IPS-NIHi7 (cell line): ENCODE measurements around the gene HOXD4.

ENCODE experiments used
- DNase-seq: peaks from one replicate; pipeline ENCODE4 v3.0.0; 2012; ENCODE audit warnings: mixed read lengths; ENCODE audit errors: extremely low spot score

Gene HOXD4

GRCh38 chr2:176170602-176171305 is 19.4 kb downstream of the HOXD4 start:
- DNase-seq, result no peak

- no peak for DNase-seq
Observed at GRCh38 chr2:176171351-176172006, 20.1 kb downstream of the HOXD4 start.

GRCh38 chr2:176172007-176172894 is 20.9 kb downstream of the HOXD4 start:
- DNase-seq, result no peak

GRCh38 chr2:176172895-176173566 is 21.7 kb downstream of the HOXD4 start:
- DNase-seq, result no peak

GRCh38 chr2:176173567-176174381 is 22.4 kb downstream of the HOXD4 start:
- no peak for DNase-seq

- DNase-seq, result no peak
Observed at GRCh38 chr2:176174382-176174823, 23.1 kb downstream of the HOXD4 start.

- peak; percentile 70 for DNase-seq
Observed at GRCh38 chr2:176174824-176175708, 23.7 kb downstream of the HOXD4 start.

GRCh38 chr2:176175709-176176607 is 24.6 kb downstream of the HOXD4 start:
- no peak for DNase-seq

- peak; percentile 44 for DNase-seq
Observed at GRCh38 chr2:176177580-176178037, 26.3 kb downstream of the HOXD4 start.

GRCh38 chr2:176178038-176178756 is 26.8 kb downstream of the HOXD4 start:
- no peak for DNase-seq

- DNase-seq, result no peak
Observed at GRCh38 chr2:176178757-176179295, 27.5 kb downstream of the HOXD4 start.

GRCh38 chr2:176181551-176181950 is 30.2 kb downstream of the HOXD4 start:
- no peak for DNase-seq

- no peak for DNase-seq
Observed at GRCh38 chr2:176182671-176183070, 31.3 kb downstream of the HOXD4 start.

- DNase-seq, result no peak
Observed at GRCh38 chr2:176184749-176185148, 33.4 kb downstream of the HOXD4 start.

GRCh38 chr2:176186024-176186423 is 34.7 kb downstream of the HOXD4 start:
- DNase-seq, result no peak

- no peak for DNase-seq
Observed at GRCh38 chr2:176187200-176187898, 36.0 kb downstream of the HOXD4 start.
